Caco-2 (cell line): ENCODE data around the gene ZNF845. TPM values are rescaled to one million over a fixed set of nuclear protein-coding genes. Genes with fewer than 3 reads are reported as not detected.

Experiments used
- BruUV-seq: library from RNA; stranded (reverse); fragments of 400-500 nt; replicated peaks from 2 replicates; lab custom pipeline; 2021; lab: Mats Ljungman, UMichigan
- CTCF ChIA-PET: fragments of 300-600 bp; sonication (Branson Sonifier 250); formaldehyde crosslinking; loops from one replicate; lab custom pipeline; 2022; ENCODE audit warnings: antibody characterized with exemption; lab: Charles Lee
- POLR2A ChIA-PET: fragments of 300-600 bp; sonication (Branson Sonifier 250); formaldehyde crosslinking; loops from one replicate; lab custom pipeline; 2022; ENCODE audit warnings: antibody characterized with exemption; lab: Charles Lee
- DNase-seq, 2 experiments: peaks; one replicate each; pipeline versions ENCODE4 v3.0.0 to v3.0.0-alpha.2; 2020 to 2022
- H3K27me3 ChIP-seq: replicated peaks from 2 replicates; pipeline ENCODE4 v1.6.0; 2011; ENCODE audit warnings: low read length; ENCODE audit not compliant: control insufficient read depth, insufficient read depth
- H3K36me3 ChIP-seq: 2 replicates; pipeline ENCODE4 v1.5.1; 2011; ENCODE audit warnings: low read length; ENCODE audit not compliant: control insufficient read depth, insufficient read depth
- H3K4me1 ChIP-seq: fragments of 250-450 bp; sonication (Bioruptor Pico); 2 replicates; pipeline ENCODE4 v1.5.1; 2020; ENCODE audit warnings: mild to moderate bottlenecking
- H3K4me3 ChIP-seq: 2 replicates; pipeline ENCODE4 v1.5.1; 2011; ENCODE audit warnings: low read depth, mild to moderate bottlenecking, control low read depth, low read length
- H3K9me3 ChIP-seq: fragments of 250-450 bp; sonication (Bioruptor Pico); 2 replicates; pipeline ENCODE4 v1.5.1; 2020; ENCODE audit warnings: mild to moderate bottlenecking, moderate library complexity
- H3K27ac Mint-ChIP-seq: one replicate; pipeline ENCODE4 v1.8.0; 2022; ENCODE audit warnings: mixed read lengths; ENCODE audit not compliant: unreplicated experiment
- H3K27me3 Mint-ChIP-seq: one replicate; pipeline ENCODE4 v1.8.0; 2022; ENCODE audit warnings: mixed read lengths; ENCODE audit not compliant: insufficient read depth, unreplicated experiment
- H3K36me3 Mint-ChIP-seq: one replicate; pipeline ENCODE4 v1.8.0; 2022; ENCODE audit warnings: mild to moderate bottlenecking, mixed read lengths; ENCODE audit not compliant: insufficient read depth, unreplicated experiment
- H3K4me1 Mint-ChIP-seq: one replicate; pipeline ENCODE4 v1.8.0; 2022; ENCODE audit warnings: low read depth, mixed read lengths; ENCODE audit not compliant: unreplicated experiment
- H3K4me3 Mint-ChIP-seq: one replicate; pipeline ENCODE4 v1.8.0; 2022; ENCODE audit warnings: mild to moderate bottlenecking, moderate library complexity, mixed read lengths; ENCODE audit not compliant: unreplicated experiment
- H3K9me3 Mint-ChIP-seq: one replicate; pipeline ENCODE4 v1.8.0; 2022; ENCODE audit warnings: mixed read lengths; ENCODE audit not compliant: unreplicated experiment
- CTCF ChIP-seq, 2 experiments: fragments of 200-600 bp in 1 of 2; IDR thresholded peaks; 1 replicate in 1 of 2; 2 replicates in 1 of 2; pipeline versions ENCODE4 v1.5.1 to v1.8.0; 2011 to 2022; ENCODE audit warnings: antibody characterized with exemption in 1 of 2, control low read depth in 1 of 2, inconsistent platforms in 1 of 2, low read depth in 1 of 2, low read length in 1 of 2, mild to moderate bottlenecking in 1 of 2, moderate library complexity in 1 of 2; ENCODE audit not compliant: insufficient read depth in 1 of 2, severe bottlenecking in 1 of 2, unreplicated experiment in 1 of 2
- intact Hi-C: fragments of 100-400 bp; cut with micrococcal nuclease; formaldehyde crosslinking; loops from one replicate; pipeline ENCODE4 v1.10.0; 2022; ENCODE audit not compliant: unreplicated experiment
- total RNA-seq: library from RNA; stranded (reverse); gene quantifications from 2 replicates; pipeline ENCODE4 v1.2.3, GENCODE V29; 2022

Gene ZNF845
- total RNA-seq, 1 experiment from 2014 or later, result 8.9 TPM

GRCh38 chr19:53388168-53388567, 54.6 kb downstream of the ZNF845 start:
- DNase-seq, result no peak
- TF ChIP-seq CTCF (IDR thresholded peaks at IDR 0.05; ENCODE audit: insufficient read depth in 1 of 2, low read depth in 1 of 2, low read length in 1 of 2, severe bottlenecking in 1 of 2, unreplicated experiment in 1 of 2), result no peak
- H3K9me3 Mint-ChIP-seq, result peaks cover 37% of the 10 kb centered on the region
- BruUV-seq, result no TSS peak
- CTCF ChIA-PET, result no interaction called here
- H3K4me3 Mint-ChIP-seq, result no peak overlapping the region
- no peaks in the 10 kb centered on the region for H3K27me3 ChIP-seq
- no peak overlapping the region for H3K27ac Mint-ChIP-seq
- POLR2A ChIA-PET, result no interaction called here
- H3K36me3 Mint-ChIP-seq, result peaks cover 30% of the 10 kb centered on the region
- no peak overlapping the region for H3K4me3 ChIP-seq
- H3K36me3 ChIP-seq, result no peaks in the 10 kb centered on the region
- H3K27me3 Mint-ChIP-seq, result no peaks in the 10 kb centered on the region
- H3K9me3 ChIP-seq, result peaks cover 30% of the 10 kb centered on the region
- intact Hi-C loops, result no loop called here
- H3K4me1 Mint-ChIP-seq, result no peaks in the 10 kb centered on the region
- H3K4me1 ChIP-seq, result no peaks in the 10 kb centered on the region

DNA sequence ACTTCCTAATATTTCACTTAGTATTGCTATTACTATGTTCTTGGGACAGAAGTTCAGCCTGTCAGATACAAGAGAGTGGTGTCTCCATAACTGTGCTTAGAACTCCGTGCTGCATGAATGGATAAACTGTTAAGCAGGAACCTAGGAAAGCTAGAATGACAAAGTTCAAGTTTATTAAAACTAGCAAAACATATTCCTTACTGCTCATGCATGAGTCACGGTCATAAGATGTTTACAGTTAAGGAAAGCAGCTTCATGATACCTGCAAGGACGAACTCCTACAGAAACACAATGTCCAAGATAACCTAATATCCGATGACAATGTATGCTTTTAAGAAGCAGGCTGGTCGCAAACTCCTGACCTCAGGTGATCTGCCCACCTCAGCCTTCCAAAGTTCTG, 55.4 kb downstream of the ZNF845 start:
- POLR2A ChIA-PET, result no interaction called here
- Histone ChIP-seq H3K4me3 (no peak overlapping the region), H3K9me3 (peaks cover 32% of the 10 kb centered on the region), H3K36me3 (no peaks in the 10 kb centered on the region), H3K27me3 (no peaks in the 10 kb centered on the region), H3K4me1 (no peaks in the 10 kb centered on the region)
- CTCF ChIA-PET, result no interaction called here
- no peak overlapping the region for H3K4me3 Mint-ChIP-seq
- intact Hi-C loops, result no loop called here
- peaks cover 33% of the 10 kb centered on the region for H3K9me3 Mint-ChIP-seq
- no peak for DNase-seq
- TF ChIP-seq CTCF (IDR thresholded peaks at IDR 0.05; ENCODE audit: insufficient read depth in 1 of 2, low read depth in 1 of 2, low read length in 1 of 2, severe bottlenecking in 1 of 2, unreplicated experiment in 1 of 2), result no peak
- peaks cover 27% of the 10 kb centered on the region for H3K36me3 Mint-ChIP-seq
- H3K27me3 Mint-ChIP-seq, result no peaks in the 10 kb centered on the region
- no peak overlapping the region for H3K27ac Mint-ChIP-seq
- H3K4me1 Mint-ChIP-seq, result no peaks in the 10 kb centered on the region
- no TSS peak for BruUV-seq

DNA sequence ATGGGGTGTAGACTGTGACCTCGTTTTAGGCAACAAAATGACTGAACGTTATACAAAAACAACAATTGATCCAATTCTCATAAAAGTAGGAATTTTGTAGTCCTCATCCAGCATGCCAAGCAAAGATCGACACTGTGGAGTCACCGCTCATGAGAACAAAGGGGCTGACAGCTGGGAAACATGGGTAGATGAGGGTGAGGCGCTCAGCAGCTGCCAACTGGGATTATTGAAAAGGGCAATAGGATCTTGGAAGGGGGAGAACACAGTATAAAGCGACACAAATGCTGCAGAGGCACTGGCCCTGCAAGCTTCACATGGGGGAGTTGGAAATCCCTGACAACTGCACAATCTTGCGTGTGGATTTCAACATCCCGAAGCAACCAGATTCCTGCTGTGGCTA, 56.0 kb downstream of the ZNF845 start:
- TF ChIP-seq CTCF (IDR thresholded peaks at IDR 0.05; ENCODE audit: insufficient read depth in 1 of 2, low read depth in 1 of 2, low read length in 1 of 2, severe bottlenecking in 1 of 2, unreplicated experiment in 1 of 2), result no peak
- peaks cover 33% of the 10 kb centered on the region for H3K9me3 ChIP-seq
- BruUV-seq, result no TSS peak
- ChIA-PET POLR2A (no interaction called here), CTCF (interaction anchor here (0.5 kb wide), 1 partner anchor 512 kb away, joined by 5 read pairs; no protein-coding TSS in a partner anchor)
- intact Hi-C loops, result no loop called here
- Mint-ChIP-seq H3K27me3 (no peaks in the 10 kb centered on the region), H3K9me3 (peaks cover 31% of the 10 kb centered on the region), H3K4me3 (no peak overlapping the region), H3K36me3 (peaks cover 27% of the 10 kb centered on the region), H3K27ac (peak overlapping the region; percentile 20), H3K4me1 (peaks cover 1% of the 10 kb centered on the region)
- H3K4me1 ChIP-seq, result no peaks in the 10 kb centered on the region
- no peak overlapping the region for H3K4me3 ChIP-seq
- DNase-seq, result no peak
- no peaks in the 10 kb centered on the region for H3K36me3 ChIP-seq
- H3K27me3 ChIP-seq, result no peaks in the 10 kb centered on the region
